ENCODE results near the gene RBM17.
A peak's percentile ranks its signal among the peaks of the same experiment; 100 is the strongest.

GRCh38 chr10:6151087-6151977 is 62.5 kb downstream of the RBM17 start:
- TF ChIP-seq, protein P1, sequence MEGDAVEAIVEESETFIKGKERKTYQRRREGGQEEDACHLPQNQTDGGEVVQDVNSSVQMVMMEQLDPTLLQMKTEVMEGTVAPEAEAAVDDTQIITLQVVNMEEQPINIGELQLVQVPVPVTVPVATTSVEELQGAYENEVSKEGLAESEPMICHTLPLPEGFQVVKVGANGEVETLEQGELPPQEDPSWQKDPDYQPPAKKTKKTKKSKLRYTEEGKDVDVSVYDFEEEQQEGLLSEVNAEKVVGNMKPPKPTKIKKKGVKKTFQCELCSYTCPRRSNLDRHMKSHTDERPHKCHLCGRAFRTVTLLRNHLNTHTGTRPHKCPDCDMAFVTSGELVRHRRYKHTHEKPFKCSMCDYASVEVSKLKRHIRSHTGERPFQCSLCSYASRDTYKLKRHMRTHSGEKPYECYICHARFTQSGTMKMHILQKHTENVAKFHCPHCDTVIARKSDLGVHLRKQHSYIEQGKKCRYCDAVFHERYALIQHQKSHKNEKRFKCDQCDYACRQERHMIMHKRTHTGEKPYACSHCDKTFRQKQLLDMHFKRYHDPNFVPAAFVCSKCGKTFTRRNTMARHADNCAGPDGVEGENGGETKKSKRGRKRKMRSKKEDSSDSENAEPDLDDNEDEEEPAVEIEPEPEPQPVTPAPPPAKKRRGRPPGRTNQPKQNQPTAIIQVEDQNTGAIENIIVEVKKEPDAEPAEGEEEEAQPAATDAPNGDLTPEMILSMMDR (IDR thresholded peaks at IDR 0.05) = peak in 5 of 6 experiments; percentile 51 to 73 (median 55)
- no peak for TF ChIP-seq POLR2A (IDR thresholded peaks at IDR 0.05)

Data from thyroid gland (tissue), 4 donors.